IPS DF 6.9 (cell line): Measurements from ENCODE around the gene C8G.

Experiments
- DNase-seq: peaks from one replicate; pipeline ENCODE4 v3.0.0-alpha.2; 2013; ENCODE audit warnings: low read depth, low spot score
- H3K27ac ChIP-seq: one replicate; pipeline ENCODE4 v1.5.1; 2013; ENCODE audit warnings: low read length, control low read depth
- H3K27me3 ChIP-seq: 2 replicates; pipeline ENCODE4 v1.6.1; 2013; ENCODE audit warnings: mild to moderate bottlenecking, low read length; ENCODE audit not compliant: control insufficient read depth, insufficient read depth
- H3K36me3 ChIP-seq: 2 replicates; pipeline ENCODE4 v1.6.1; 2013; ENCODE audit warnings: low read length; ENCODE audit not compliant: control insufficient read depth, insufficient read depth
- H3K4me1 ChIP-seq: 2 replicates; pipeline ENCODE4 v1.6.1; 2013; ENCODE audit warnings: low read length; ENCODE audit not compliant: control insufficient read depth, insufficient read depth
- H3K4me3 ChIP-seq: 2 replicates; pipeline ENCODE4 v1.5.1; 2013; ENCODE audit warnings: mild to moderate bottlenecking, low read length
- H3K9me3 ChIP-seq: 2 replicates; pipeline ENCODE4 v1.6.1; 2013; ENCODE audit warnings: low read length, inconsistent platforms; ENCODE audit not compliant: control insufficient read depth, insufficient read depth
- WGBS: extraction: QIAGEN DNeasy Blood & Tissue Kit; methylation state at CpG from one replicate; pipeline ENCODE4 v1.1.7; 2013; ENCODE audit warnings: mixed read lengths, missing lambda C conversion rate; ENCODE audit not compliant: insufficient read length, insufficient coverage; 5-methylcytosine and 5-hydroxymethylcytosine counted together

C8G gene

DNA sequence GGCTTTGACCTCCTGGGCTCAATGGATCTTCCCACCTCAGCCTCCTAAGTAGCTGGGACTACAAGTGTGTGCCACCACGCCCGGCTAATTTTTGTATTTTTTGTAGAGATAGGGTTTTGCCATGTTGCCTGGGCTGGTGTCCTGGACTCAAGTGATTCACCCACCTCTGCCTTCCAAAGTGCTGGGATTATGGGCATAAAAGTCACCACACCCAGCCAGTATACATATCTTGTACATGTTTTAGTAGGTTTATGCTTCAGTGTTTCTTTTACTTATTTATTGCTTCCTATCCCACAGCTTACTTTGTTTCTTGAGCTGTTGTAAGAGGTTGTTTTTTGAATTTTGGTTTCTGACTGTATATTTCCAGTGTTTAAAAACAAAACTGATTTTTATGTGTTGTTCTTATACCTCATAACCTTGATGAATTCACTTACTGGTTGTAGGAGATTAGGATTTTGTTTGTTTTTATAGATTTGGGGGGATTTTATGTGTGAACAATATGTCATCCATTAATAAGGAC lies 13.4 kb upstream of the C8G start:
- WGBS: no CpG with 5 or more reads among the region's 2 CpGs

DNA sequence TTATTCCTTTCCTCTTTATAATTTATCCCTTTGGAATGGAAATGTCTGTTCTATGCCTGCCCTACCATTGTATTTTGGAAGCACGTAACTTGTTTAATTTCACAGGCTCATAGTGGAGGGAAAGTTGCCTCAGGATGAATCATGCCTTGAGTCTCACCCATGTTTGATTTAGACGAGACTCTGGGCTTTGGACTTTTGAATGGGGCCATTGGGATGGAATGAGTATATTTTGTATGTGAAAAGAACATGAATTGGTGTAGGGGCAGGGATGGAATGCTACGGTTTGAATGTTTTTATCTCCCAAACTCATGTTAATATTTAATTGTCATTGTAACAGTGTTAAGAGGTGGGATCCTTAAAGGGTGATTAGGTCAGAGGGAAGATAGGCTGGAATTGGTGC lies 10.8 kb upstream of the C8G start:
- Histone ChIP-seq H3K4me3 (no peak overlapping the region), H3K27ac (no peak overlapping the region), H3K27me3 (no peaks in the 10 kb centered on the region), H3K36me3 (no peaks in the 10 kb centered on the region), H3K9me3 (no peaks in the 10 kb centered on the region), H3K4me1 (no peaks in the 10 kb centered on the region)
- DNase-seq: no peak
- no CpG with 5 or more reads among the region's 3 CpGs for whole genome bisulfite sequencing

More for the DNA sequence above, 13.4 kb upstream of the C8G start:
- no peak overlapping the region for H3K27ac ChIP-seq
- H3K27me3 ChIP-seq: no peaks in the 10 kb centered on the region
- DNase-seq: no peak
- no peaks in the 10 kb centered on the region for H3K4me1 ChIP-seq
- H3K4me3 ChIP-seq: no peak overlapping the region
- H3K9me3 ChIP-seq: no peaks in the 10 kb centered on the region
- peaks cover 5% of the 10 kb centered on the region; the same call in 1 of the 2 replicates for H3K36me3 ChIP-seq

DNA sequence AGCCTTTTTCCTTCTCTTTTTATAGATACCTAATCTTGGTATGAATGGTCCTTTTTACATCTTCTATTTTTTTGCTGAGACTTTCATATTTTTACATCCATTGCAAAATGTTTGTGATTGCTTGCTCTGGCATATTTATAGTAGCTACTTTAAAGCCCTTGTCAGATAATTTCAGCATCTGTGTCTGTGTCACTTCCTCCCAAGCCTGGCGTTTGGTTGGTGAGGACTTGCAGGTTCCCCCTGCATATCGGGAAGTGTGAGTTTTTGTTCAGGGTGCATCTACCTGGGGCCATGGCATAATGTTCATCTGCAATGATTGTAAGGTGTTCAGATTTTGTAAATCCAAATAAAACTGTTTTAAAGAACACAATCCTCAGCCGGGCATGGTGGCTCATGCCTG lies 9.4 kb upstream of the C8G start:
- Histone ChIP-seq H3K4me3 (no peak overlapping the region), H3K9me3 (no peaks in the 10 kb centered on the region), H3K4me1 (no peaks in the 10 kb centered on the region), H3K36me3 (peaks cover 9% of the 10 kb centered on the region), H3K27ac (no peak overlapping the region), H3K27me3 (no peaks in the 10 kb centered on the region)
- no CpG with 5 or more reads among the region's 3 CpGs for WGBS
- DNase-seq: no peak

DNA sequence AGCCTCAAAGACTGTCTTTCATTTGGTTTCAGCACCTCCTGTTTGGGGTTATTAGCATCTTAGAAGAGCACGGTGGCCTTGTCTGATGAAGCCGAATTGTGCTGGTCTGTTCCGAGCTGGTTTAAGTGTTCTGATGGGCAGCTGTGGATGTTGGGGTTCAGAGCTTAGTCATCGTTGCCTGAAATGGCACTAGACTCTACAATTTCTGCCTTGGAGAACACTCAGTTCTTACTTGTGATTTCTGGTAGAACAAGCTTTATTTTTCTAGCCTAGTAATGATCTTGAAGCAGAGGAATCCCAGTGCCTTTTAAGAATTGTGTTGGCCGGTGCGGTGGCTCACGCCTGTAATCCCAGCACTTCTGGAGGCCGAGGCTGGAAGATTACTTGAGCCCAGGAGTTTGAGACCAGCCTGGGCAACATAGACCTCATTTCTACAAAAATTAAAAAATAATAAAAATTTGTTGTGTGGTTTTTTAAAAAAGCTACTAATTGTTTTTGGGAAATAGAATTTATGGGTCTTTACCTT lies 8.3 kb upstream of the C8G start:
- no CpG with 5 or more reads among the region's 8 CpGs for WGBS
- Histone ChIP-seq H3K9me3 (no peaks in the 10 kb centered on the region), H3K4me1 (no peaks in the 10 kb centered on the region), H3K27ac (no peak overlapping the region), H3K27me3 (no peaks in the 10 kb centered on the region), H3K4me3 (no peak overlapping the region), H3K36me3 (peaks cover 18% of the 10 kb centered on the region)
- no peak for DNase-seq

DNA sequence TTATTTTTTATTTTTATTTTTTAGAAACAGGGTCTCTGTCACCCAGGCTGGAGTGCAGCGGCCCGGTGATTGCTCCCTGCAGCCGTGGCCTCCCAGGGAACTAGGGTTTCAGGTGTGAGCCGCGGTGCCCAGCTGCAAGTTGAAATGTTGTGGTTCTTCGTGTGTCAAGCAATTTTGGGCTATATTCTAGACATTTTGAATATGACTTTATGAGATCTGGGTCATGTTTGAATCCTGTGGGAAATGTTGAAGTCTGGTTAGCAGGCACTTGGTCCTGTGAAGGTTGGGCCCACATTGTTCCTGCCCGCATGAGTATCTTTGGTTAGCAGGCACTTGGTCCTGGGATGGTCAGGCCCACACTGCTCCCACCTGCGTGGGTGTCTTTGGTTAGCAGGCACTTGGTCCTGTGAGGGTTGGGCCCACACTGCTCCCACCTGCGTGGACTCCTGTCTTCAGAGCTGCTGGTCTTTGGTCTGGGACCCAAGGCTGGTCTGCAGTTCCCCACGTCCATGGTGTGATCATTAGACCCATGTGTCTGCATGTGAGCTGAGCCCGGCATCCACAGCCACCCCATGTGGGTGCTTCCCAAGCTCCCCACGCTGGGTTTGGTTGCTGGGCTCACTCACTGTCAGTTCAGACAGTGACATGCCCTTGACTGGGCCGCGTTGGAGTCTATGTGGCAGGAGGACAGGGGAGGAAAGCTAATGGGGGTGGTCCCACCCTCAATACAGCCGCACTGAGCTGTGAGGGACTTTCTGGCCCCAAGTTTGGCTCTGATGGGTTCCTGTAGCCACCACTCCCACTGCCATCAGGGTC lies 7.6 kb upstream of the C8G start:
- Histone ChIP-seq H3K4me3 (no peak overlapping the region), H3K9me3 (no peaks in the 10 kb centered on the region), H3K27me3 (no peaks in the 10 kb centered on the region), H3K27ac (no peak overlapping the region), H3K36me3 (peaks cover 25% of the 10 kb centered on the region), H3K4me1 (no peaks in the 10 kb centered on the region)
- WGBS: no CpG with 5 or more reads among the region's 15 CpGs
- DNase-seq: no peak

DNA sequence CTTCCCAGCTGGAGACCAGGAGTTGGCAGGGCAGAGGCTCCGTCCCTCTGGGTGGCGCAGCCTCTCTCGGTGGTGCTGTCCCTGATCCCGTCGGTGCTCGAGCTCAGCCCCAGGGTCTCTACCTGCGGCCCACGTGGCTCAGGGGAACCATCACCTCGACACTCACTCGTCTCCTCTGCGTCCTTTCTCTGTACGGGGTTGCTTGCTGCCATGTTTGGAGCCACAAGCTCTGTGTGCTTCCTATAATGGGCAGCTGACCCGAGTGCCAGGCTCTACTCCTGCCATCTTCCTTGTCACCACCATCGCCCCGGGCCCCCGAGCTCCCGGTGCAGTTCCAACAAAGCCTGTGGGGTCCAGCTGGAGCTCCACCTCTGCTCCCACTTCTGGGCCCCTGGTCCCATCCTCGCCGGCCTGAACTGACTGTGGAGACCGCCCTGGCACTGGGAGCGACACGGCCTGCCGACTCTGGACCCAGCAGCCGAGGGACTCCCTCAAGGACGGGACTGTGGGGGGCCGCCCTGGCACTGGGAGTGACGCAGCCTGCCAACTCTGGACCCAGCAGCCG lies 5.5 kb upstream of the C8G start:
- Histone ChIP-seq H3K4me3 (no peak overlapping the region), H3K27me3 (no peaks in the 10 kb centered on the region), H3K9me3 (no peaks in the 10 kb centered on the region), H3K27ac (no peak overlapping the region), H3K4me1 (peaks cover 2% of the 10 kb centered on the region; the same call in 1 of the 2 replicates), H3K36me3 (peaks cover 26% of the 10 kb centered on the region)
- DNase-seq: no peak
- no CpG with 5 or more reads among the region's 28 CpGs for WGBS

DNA sequence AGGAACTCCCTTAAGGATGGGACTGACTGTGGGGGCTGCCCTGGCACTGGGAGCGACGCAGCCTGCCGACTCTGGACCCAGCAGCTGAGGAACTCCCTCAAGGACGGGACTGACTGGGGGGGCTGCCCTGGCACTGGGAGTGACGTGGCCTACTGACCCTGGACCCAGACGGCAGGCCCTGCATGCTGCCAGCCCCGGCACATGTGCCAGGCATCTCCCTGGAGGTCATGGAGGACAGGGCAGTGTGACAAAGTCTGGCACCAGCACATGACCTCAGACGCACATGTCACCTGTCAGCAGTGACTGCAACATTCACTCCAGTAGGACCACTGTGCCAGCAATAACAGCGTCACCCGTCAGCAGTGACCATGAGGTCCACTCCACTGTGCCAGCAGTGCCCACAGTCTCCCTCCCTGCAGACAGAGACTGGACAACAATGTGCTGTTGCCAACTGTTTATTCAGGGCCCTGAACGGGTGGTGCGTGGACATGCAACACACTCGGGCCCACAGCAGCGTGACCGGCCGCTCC lies 5.0 kb upstream of the C8G start:
- no peak for DNase-seq

DNA sequence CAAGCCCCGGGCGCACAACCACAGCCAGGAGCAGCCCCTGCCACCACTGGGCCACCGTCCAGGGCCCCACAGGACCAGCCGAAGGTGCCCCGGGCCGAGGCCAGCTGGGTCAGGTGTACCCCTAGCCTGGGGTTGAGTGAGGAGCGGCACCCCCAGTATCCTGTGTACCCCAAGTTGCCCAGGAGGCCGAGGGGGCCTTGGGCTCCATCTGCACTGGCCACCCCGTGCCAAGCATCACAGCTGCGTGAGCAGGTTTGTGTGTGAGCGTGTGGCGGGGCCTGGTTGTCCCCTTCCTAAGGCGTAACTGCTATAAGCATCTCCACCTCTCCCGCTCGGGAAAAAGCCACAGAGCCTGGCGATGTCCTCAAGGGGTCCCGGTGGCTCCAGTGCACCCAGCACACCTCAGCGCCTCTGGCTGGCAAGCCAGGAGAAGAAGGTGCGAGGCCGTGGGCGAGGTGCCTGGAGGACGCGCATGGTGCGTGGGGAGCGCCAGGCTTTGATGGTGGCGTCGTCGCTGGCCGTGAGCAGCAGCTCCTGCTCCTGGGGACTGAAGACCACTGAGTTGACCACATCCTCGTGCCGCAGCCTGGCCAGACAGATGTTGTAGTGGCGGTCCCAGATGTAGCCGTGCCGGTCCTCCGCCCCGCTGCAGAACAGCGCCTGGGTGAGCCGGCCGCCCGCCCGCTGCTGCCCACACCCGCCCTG lies 4.4 kb upstream of the C8G start:
- peaks cover 26% of the 10 kb centered on the region for H3K36me3 ChIP-seq

More for the DNA sequence above, 5.0 kb upstream of the C8G start:
- H3K27ac ChIP-seq: no peak overlapping the region
- H3K9me3 ChIP-seq: no peaks in the 10 kb centered on the region
- H3K4me1 ChIP-seq: peaks cover 5% of the 10 kb centered on the region; the same call in 1 of the 2 replicates
- H3K4me3 ChIP-seq: no peak overlapping the region
- no peaks in the 10 kb centered on the region for H3K27me3 ChIP-seq
- no CpG with 5 or more reads among the region's 16 CpGs for WGBS
- peaks cover 26% of the 10 kb centered on the region for H3K36me3 ChIP-seq

DNA sequence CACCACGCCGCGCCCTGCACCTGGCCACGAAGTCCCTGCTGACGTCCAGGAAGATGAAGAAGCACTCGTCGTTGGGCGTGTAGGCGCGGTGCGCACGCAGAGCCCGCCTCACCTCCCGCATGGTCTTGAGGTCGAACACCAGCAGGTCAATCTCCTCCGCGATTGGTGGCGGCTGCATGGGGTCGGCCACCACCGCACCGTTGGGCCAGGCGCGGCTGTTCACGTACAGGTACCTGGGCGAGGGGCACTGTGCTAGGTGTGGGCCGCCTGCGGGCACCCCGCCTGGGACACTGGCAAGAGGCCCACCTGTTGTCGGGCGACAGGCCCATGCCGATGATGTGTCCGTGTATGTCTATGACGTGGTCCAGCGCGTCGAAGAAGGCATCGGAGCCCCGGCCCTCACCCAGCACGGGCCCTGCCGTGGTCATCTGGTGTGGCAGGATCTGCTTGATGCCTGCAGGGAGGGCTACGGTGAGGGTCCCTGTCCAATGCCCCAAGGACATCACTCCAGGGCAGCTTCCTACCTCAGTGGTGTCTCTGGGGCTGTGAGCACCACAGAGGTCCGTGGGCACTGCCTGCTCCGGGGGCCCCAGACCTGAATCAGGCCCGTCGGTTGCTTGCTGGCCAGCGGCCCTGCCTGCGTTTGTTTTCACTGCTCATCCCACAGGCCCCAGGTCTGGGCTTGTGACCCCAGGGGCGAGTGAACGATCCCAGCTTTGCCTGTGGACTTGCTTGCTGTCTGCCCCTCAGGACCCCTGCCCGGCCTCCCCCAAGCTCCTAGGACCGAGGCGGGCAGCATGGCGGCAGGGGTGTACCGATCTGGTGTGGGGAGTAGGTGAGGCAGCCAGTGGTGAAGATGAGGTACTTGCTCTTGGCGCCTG lies 3.6 kb upstream of the C8G start:
- no peaks in the 10 kb centered on the region for H3K9me3 ChIP-seq
- H3K27ac ChIP-seq: no peak overlapping the region
- H3K4me3 ChIP-seq: no peak overlapping the region
- H3K27me3 ChIP-seq: no peaks in the 10 kb centered on the region
- no CpG with 5 or more reads among the region's 55 CpGs for WGBS
- peaks cover 26% of the 10 kb centered on the region for H3K36me3 ChIP-seq
- peaks cover 5% of the 10 kb centered on the region; the same call in 1 of the 2 replicates for H3K4me1 ChIP-seq
- no peak for DNase-seq

More for the DNA sequence above, 4.4 kb upstream of the C8G start:
- DNase-seq: no peak
- H3K27ac ChIP-seq: no peak overlapping the region
- peaks cover 5% of the 10 kb centered on the region; the same call in 1 of the 2 replicates for H3K4me1 ChIP-seq
- H3K9me3 ChIP-seq: no peaks in the 10 kb centered on the region
- H3K27me3 ChIP-seq: no peaks in the 10 kb centered on the region
- WGBS: no CpG with 5 or more reads among the region's 42 CpGs
- no peak overlapping the region for H3K4me3 ChIP-seq
